ENCODE data around the gene RILPL2. TPM values are rescaled to one million over a fixed set of nuclear protein-coding genes. Genes with fewer than 3 reads are reported as not detected.

RILPL2 gene
- total and polyA plus RNA-seq, 9 of the 15 experiments (the other 6 are each of a cell fraction or from before 2014, with no cell fraction given): 0.61 to 5.8 (median 4.3) TPM

- no peak for TF ChIP-seq E2F4 (CRISPR knock-in tag; IDR thresholded peaks at IDR 0.05; ENCODE audit: low read depth)
- TF ChIP-seq ETV1 (tag; conservative IDR thresholded peaks at IDR 0.05; ENCODE audit: low read depth): peak; percentile 78
- TF ChIP-seq KDM4B (IDR thresholded peaks at IDR 0.05; ENCODE audit: borderline replicate concordance in 2 of 2, low read depth in 1 of 2): 0 out of 4 replicates have a peak, but pooled peaks of 1 of the 2 experiments have one; percentile 44
- TF ChIP-seq RNF2 (IDR thresholded peaks at IDR 0.05): peak; percentile 42; the same call in 1 of the 2 replicates
- peak in 1 of 2 experiments; percentile 53; a peak in 1 of 4 replicates for TF ChIP-seq UBTF (IDR thresholded peaks at IDR 0.05; ENCODE audit: borderline replicate concordance in 1 of 2, low read depth in 2 of 2, low read length in 2 of 2)
- 0 out of 2 replicates have a peak, but pooled peaks have one; percentile 14 for TF ChIP-seq NR4A1 (CRISPR knock-in tag; IDR thresholded peaks at IDR 0.05)
- TF ChIP-seq NR4A1 (tag; IDR thresholded peaks at IDR 0.05): no peak
- TF ChIP-seq MNT (conservative IDR thresholded peaks at IDR 0.05): peak; percentile 73 to 88
- TF ChIP-seq NUFIP1 (IDR thresholded peaks at IDR 0.05; ENCODE audit: partially characterized antibody): no peak
- TF ChIP-seq NFYB (IDR thresholded peaks at IDR 0.05; ENCODE audit: extremely low read depth, insufficient read length): peak; percentile 7
- TF ChIP-seq PHF20 (IDR thresholded peaks at IDR 0.05; ENCODE audit: partially characterized antibody): peak; percentile 55
- TF ChIP-seq ZNF431 (CRISPR knock-in tag; IDR thresholded peaks at IDR 0.05): peak; percentile 57
- TF ChIP-seq PRDM10 (IDR thresholded peaks at IDR 0.05; ENCODE audit: partially characterized antibody): peak; percentile 38
- TF ChIP-seq ZNF639 (CRISPR knock-in tag; conservative IDR thresholded peaks at IDR 0.05 in 1 of 2, IDR thresholded peaks at IDR 0.05 in 1 of 2): peak in 1 of 2 experiments; percentile 54; a peak in 1 of 4 replicates
These were observed at the start of gene RILPL2 (continued) for GRCh38 chr12:123436017-123436964.

Data from K562 (cell line).